GM23248 (cell line): ENCODE measurements around the gene SGCA. TPM values are rescaled to one million over a fixed set of nuclear protein-coding genes. Genes with fewer than 3 reads are reported as not detected.

Experiments
- DNase-seq: peaks from one replicate; pipeline ENCODE4 v3.0.0-alpha.2; 2015
- H2AFZ ChIP-seq: fragments of 200-600 bp; sonication (generic); 2 replicates; pipeline ENCODE4 v1.6.1; 2016; ENCODE audit warnings: antibody characterized with exemption
- H3F3A ChIP-seq: fragments of 200-600 bp; sonication (generic); 2 replicates; pipeline ENCODE4 v1.6.1; 2016; ENCODE audit warnings: mild to moderate bottlenecking, antibody characterized with exemption, mixed run types; ENCODE audit not compliant: insufficient read depth
- H3K27ac ChIP-seq: fragments of 200-600 bp; sonication (generic); 2 replicates; pipeline ENCODE4 v1.5.1; 2016; ENCODE audit warnings: mild to moderate bottlenecking
- H3K27me3 ChIP-seq: fragments of 200-600 bp; sonication (generic); replicated peaks from 2 replicates; pipeline ENCODE4 v1.6.1; 2016; ENCODE audit warnings: mild to moderate bottlenecking; ENCODE audit not compliant: insufficient read depth
- H3K36me3 ChIP-seq: fragments of 200-600 bp; sonication (generic); 2 replicates; pipeline ENCODE4 v1.6.1; 2016; ENCODE audit warnings: low read depth, mild to moderate bottlenecking
- H3K4me1 ChIP-seq: fragments of 200-600 bp; sonication (generic); 2 replicates; pipeline ENCODE4 v1.6.1; 2016; ENCODE audit warnings: mild to moderate bottlenecking; ENCODE audit not compliant: insufficient read depth
- H3K4me2 ChIP-seq: fragments of 200-600 bp; sonication (generic); one replicate; pipeline ENCODE4 v1.6.1; 2016; ENCODE audit warnings: mild to moderate bottlenecking; ENCODE audit not compliant: unreplicated experiment
- H3K4me3 ChIP-seq: fragments of 200-600 bp; sonication (generic); 2 replicates; pipeline ENCODE4 v1.5.1; 2016; ENCODE audit warnings: mild to moderate bottlenecking
- H3K79me2 ChIP-seq: fragments of 200-600 bp; sonication (generic); 2 replicates; pipeline ENCODE4 v1.6.1; 2016; ENCODE audit warnings: mild to moderate bottlenecking; ENCODE audit not compliant: insufficient read depth
- H3K9ac ChIP-seq: fragments of 200-600 bp; sonication (generic); 2 replicates; pipeline ENCODE4 v1.6.1; 2016; ENCODE audit warnings: mild to moderate bottlenecking
- H3K9me2 ChIP-seq: fragments of 200-600 bp; sonication (generic); 2 replicates; pipeline ENCODE4 v1.6.1; 2016; ENCODE audit warnings: mixed run types, mild to moderate bottlenecking, moderate library complexity; ENCODE audit not compliant: insufficient read depth
- H3K9me3 ChIP-seq: fragments of 200-600 bp; sonication (generic); one replicate; pipeline ENCODE4 v1.6.1; 2017; ENCODE audit warnings: low read depth
- H4K20me1 ChIP-seq: fragments of 200-600 bp; sonication (generic); 2 replicates; pipeline ENCODE4 v1.6.0; 2016; ENCODE audit not compliant: insufficient read depth
- EZH2 ChIP-seq: fragments of 200-600 bp; sonication (generic); IDR thresholded peaks from 2 replicates; pipeline ENCODE4 v1.6.1; 2018; ENCODE audit warnings: antibody characterized with exemption, mild to moderate bottlenecking; ENCODE audit not compliant: insufficient read depth, poor library complexity, severe bottlenecking
- EZH2phosphoT487 ChIP-seq: fragments of 200-600 bp; sonication (generic); IDR thresholded peaks from 2 replicates; pipeline ENCODE4 v1.6.1; 2018; ENCODE audit warnings: antibody characterized with exemption, moderate library complexity, mild to moderate bottlenecking, low read depth; ENCODE audit not compliant: insufficient read depth
- WGBS, 2 experiments: methylation state at CpG; one replicate each; pipeline ENCODE4 v1.1.6; 2015 to 2017; ENCODE audit warnings: low lambda C conversion rate in 2 of 2, low coverage in 1 of 2; ENCODE audit errors: missing lambda C conversion rate in 2 of 2; 5-methylcytosine and 5-hydroxymethylcytosine counted together
- in situ Hi-C: fragments of 300-500 bp; cut with MboI; formaldehyde crosslinking; loops from 2 replicates; pipeline ENCODE4 v1.15.0; 2020
- polyA plus RNA-seq: library from polyadenylated mRNA; unstranded; fragments of >200 nt; fragmentation: Nextera tagmentation; extraction: Ambion mirVana; gene quantifications from 2 replicates; pipeline ENCODE4 v1.2.1, GENCODE V29; 2016
- total RNA-seq: library from RNA; depleted of rRNA; stranded (reverse); fragments of >200 nt; shearing (Covaris generic); gene quantifications from 2 replicates; pipeline ENCODE4 v1.2.3, GENCODE V29; 2014

Gene SGCA
- total and polyA plus RNA-seq, 2 experiments from 2014 or later = 1.8 TPM; not detected in 1

DNA sequence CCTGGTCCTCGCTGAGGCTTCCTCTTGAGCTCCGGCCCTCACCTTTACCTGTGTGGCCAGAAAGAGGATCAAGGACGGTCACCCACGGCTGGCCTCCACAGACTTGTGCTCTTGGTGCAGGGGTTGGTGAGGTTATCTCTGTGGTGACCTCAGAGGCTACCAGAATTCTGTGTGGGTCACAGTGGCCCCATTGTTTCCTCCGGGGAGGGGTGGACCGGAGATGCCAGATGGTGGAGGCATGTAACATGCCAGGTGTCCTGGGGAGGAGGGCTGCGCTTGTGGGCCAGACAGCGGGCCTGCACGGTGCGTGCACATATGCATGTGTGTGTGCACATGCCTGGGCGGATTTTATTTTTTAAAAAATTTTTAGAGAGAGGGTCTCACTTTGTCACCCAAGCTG is 6.3 kb downstream of the SGCA start:
- no peak for TF ChIP-seq EZH2
- no peak for TF ChIP-seq EZH2phosphoT487
- no peaks in the 10 kb centered on the region for H3K79me2 ChIP-seq
- H3K9me3 ChIP-seq = no peaks in the 10 kb centered on the region
- H3K27me3 ChIP-seq = no peaks in the 10 kb centered on the region
- no peak overlapping the region for H2AFZ ChIP-seq
- H4K20me1 ChIP-seq = no peaks in the 10 kb centered on the region
- H3K4me2 ChIP-seq = no peak overlapping the region
- H3K4me1 ChIP-seq = peaks cover 27% of the 10 kb centered on the region
- peaks cover 35% of the 10 kb centered on the region for H3F3A ChIP-seq
- DNase-seq = no peak
- H3K27ac ChIP-seq = no peak overlapping the region
- no peak overlapping the region for H3K9ac ChIP-seq
- no peaks in the 10 kb centered on the region for H3K9me2 ChIP-seq
- in situ Hi-C loops = loop anchor here (5.0 kb wide), 1 partner anchor 100 kb away; the partner anchor contains the start of gene TMEM92
- H3K4me3 ChIP-seq = no peak overlapping the region
- WGBS, 2 experiments = 93 to 94% methylated on average over 11 of the region's 11 CpGs
- H3K36me3 ChIP-seq = no peaks in the 10 kb centered on the region

DNA sequence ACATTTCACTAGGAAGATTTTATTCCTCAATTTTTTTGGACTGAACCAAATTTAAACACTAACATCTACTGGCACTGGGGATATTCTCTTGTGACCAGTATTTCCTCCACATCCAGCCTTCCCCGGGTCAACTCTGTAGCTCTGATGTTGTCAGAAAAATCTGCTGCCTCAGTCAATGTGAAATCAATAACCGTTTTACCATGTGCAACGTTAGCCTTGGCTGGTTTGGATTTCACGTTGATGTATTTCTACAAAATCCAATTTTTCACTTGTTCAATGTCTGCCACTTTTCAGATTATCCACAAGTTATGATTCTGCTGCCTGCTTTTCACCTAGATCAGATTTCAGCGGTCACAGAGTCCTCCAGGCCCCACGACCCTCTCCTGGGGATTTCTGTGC is 7.1 kb downstream of the SGCA start:
- Histone ChIP-seq H3K9me3 (no peaks in the 10 kb centered on the region), H3K4me2 (peak overlapping the region; percentile 71), H3K9me2 (no peaks in the 10 kb centered on the region), H3K9ac (peak overlapping the region; percentile 82), H3K36me3 (no peaks in the 10 kb centered on the region), H3F3A (peaks cover 43% of the 10 kb centered on the region), H3K27me3 (no peaks in the 10 kb centered on the region), H3K4me1 (peaks cover 35% of the 10 kb centered on the region), H3K27ac (peak overlapping the region; percentile 100), H3K4me3 (no peak overlapping the region), H2AFZ (no peak overlapping the region), H3K79me2 (no peaks in the 10 kb centered on the region), H4K20me1 (no peaks in the 10 kb centered on the region)
- 24 to 30% methylated on average over 6 of the region's 6 CpGs for whole genome bisulfite sequencing, 2 experiments
- in situ Hi-C loops = loop anchor here (5.0 kb wide), 1 partner anchor 99 kb away; the partner anchor contains the start of gene TMEM92
- TF ChIP-seq EZH2 = no peak
- TF ChIP-seq EZH2phosphoT487 = no peak
- DNase-seq = no peak

DNA sequence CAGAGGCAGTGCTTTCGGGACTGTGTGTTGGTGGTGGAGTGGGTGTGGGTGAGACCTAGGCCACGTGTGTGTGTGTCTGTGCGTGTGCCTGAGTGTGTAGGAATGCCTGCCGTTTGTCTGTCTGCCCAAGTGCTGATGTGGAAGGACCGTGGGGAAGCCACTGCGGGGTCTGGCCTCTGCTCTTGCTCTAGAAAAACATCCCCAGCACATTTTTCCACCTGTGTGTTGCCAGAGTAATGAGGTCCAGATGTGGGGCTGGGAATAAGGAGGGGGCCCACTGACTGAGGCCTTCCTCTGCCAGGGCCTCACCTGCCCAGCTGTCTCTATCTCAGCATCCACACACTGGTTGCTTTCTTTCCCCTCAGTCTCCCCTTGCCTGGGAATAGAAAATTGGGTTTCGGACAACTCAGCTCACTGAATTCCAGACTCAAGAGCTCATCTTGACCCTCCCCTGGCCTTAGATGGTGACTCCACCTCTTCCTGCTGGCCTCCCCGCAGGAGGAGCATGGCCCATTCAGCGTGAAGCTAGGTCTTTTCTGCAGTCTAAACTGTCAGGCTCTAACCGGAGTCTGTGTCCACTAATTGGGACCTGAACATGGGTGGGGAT is 7.6 kb downstream of the SGCA start:
- Histone ChIP-seq H3K9ac (peak overlapping the region; percentile 82), H3K36me3 (no peaks in the 10 kb centered on the region)
- TF ChIP-seq EZH2phosphoT487 (no peak), EZH2 (no peak)

DNA sequence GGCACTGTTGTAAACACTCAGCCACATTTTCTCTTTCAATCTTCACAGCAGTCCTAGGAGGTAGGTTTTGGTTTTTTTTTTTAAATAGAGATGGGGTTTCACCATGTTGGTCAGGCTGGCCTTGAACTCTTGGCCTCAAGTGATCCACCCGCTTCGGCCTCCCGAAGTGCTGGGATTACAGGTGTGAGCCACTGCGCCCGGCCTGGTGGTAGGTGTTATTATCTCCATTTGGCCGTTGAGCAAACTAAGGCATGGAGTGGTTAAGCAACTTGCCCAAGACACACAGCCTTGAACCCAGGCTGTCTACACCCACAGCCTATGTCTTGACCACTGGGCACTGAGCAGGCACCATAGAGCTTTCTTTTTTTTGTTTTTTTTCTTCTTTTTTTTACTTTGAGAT is 8.6 kb downstream of the SGCA start:
- in situ Hi-C loops = loop anchor here (5.0 kb wide), 1 partner anchor 98 kb away; the partner anchor contains the start of gene TMEM92
- DNase-seq = no peak
- Histone ChIP-seq H3K79me2 (no peaks in the 10 kb centered on the region), H3K4me1 (peaks cover 47% of the 10 kb centered on the region), H3F3A (peaks cover 50% of the 10 kb centered on the region), H3K27ac (peak overlapping the region; percentile 100), H3K9me2 (no peaks in the 10 kb centered on the region), H2AFZ (no peak overlapping the region), H3K4me2 (no peak overlapping the region), H3K4me3 (no peak overlapping the region), H3K36me3 (no peaks in the 10 kb centered on the region), H3K27me3 (no peaks in the 10 kb centered on the region), H3K9ac (peak overlapping the region; percentile 82), H3K9me3 (no peaks in the 10 kb centered on the region), H4K20me1 (no peaks in the 10 kb centered on the region)
- no peak for TF ChIP-seq EZH2phosphoT487
- TF ChIP-seq EZH2 = no peak
- WGBS, 2 experiments = 78 to 82% methylated on average over 6 of the region's 6 CpGs

More for the DNA sequence above, 7.6 kb downstream of the SGCA start:
- Histone ChIP-seq H3K79me2 (no peaks in the 10 kb centered on the region), H3K9me2 (no peaks in the 10 kb centered on the region), H3K4me2 (peak overlapping the region; percentile 71), H3K4me1 (peaks cover 39% of the 10 kb centered on the region), H3K4me3 (no peak overlapping the region), H4K20me1 (no peaks in the 10 kb centered on the region), H3F3A (peaks cover 43% of the 10 kb centered on the region), H3K27me3 (no peaks in the 10 kb centered on the region), H3K9me3 (no peaks in the 10 kb centered on the region), H3K27ac (peak overlapping the region; percentile 100), H2AFZ (no peak overlapping the region)
- peak; percentile 96 for DNase-seq
- 9 to 14% methylated on average over 10 of the region's 10 CpGs for WGBS, 2 experiments
- in situ Hi-C loops = loop anchor here (5.0 kb wide), 1 partner anchor 99 kb away; the partner anchor contains the start of gene TMEM92
